ENCODE data around the gene ZNF724. TPM values are rescaled to one million over a fixed set of nuclear protein-coding genes. Genes with fewer than 3 reads are reported as not detected.

The ZNF724 gene
- total and polyA plus RNA-seq, 10 donors: 0.17 to 8.7 (median 4.4) TPM

DNA sequence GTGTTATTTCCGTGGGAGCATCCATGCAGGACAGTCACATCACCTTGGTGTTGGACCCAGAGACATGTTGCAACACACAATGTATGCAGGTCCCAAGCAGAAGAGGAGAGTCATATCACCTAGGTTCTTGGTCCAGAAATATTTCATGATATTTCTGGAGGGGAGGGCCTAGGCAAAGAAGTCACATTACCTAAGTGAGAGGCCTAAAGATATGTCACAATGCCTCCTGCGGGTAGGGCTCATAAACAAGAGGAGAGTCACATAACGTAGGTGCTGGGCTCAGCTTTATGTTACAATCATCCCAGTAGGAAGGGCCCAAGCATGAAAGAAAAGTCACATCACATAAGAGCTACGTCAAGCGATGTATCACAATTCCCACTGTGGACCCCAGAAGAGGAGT is 10.8 kb upstream of the ZNF724 start:
- intact Hi-C loops (cut with DNase I; ENCODE audit: low total_unique reads): no loop called here
- Histone ChIP-seq H3K27ac (no peak overlapping the region), H3K27me3 (replicated peaks in 1 of 7) (no peaks in the 10 kb centered on the region), H3K4me3 (no peak overlapping the region), H3K9me3 (peaks cover 0 to 9% (median 0%) of the 10 kb centered on the region in 8 donors), H3K4me1 (no peaks in the 10 kb centered on the region), H3K36me3 (peaks cover 0 to 60% (median 26%) of the 10 kb centered on the region in 6 donors)
- DNase-seq: no peak
- 74 to 96% (median 85%) methylated on average over 5 of the region's 5 CpGs for WGBS, 5 donors
- no peak for TF ChIP-seq POLR2AphosphoS5 (IDR thresholded peaks at IDR 0.05)
- TF ChIP-seq POLR2A (IDR thresholded peaks at IDR 0.05): no peak
- no peak for TF ChIP-seq CTCF (IDR thresholded peaks at IDR 0.05 in 8 of 11, conservative IDR thresholded peaks at IDR 0.05 in 3 of 11)

DNA sequence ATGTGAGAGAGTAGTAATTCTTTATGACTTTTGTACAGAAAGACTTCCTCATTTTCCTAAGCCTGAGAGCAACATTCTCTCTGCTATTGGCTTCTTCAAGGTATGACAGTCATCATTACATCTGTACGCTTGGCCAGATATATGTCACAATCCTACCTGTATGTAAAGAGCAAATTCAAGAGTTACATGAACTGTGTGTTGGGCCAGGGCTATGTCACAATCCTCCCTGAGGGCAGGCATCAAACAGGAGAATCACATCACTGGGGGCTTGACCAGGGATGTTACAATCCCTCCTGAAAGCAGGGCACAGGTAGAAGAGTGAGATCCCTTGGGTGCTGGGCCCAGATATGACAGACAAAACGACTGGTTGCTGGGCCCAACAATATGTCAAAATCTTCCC is 9.8 kb upstream of the ZNF724 start:
- Histone ChIP-seq H3K36me3 (peaks cover 0 to 56% (median 26%) of the 10 kb centered on the region in 6 donors), H3K27ac (no peak overlapping the region), H3K27me3 (replicated peaks in 1 of 7) (no peaks in the 10 kb centered on the region), H3K9me3 (peaks cover 0 to 9% (median 0%) of the 10 kb centered on the region in 8 donors), H3K4me3 (no peak overlapping the region), H3K4me1 (no peaks in the 10 kb centered on the region)
- 90 to 94% (median 91%) methylated on average over 2 of the region's 2 CpGs for WGBS, 5 donors
- TF ChIP-seq POLR2AphosphoS5 (IDR thresholded peaks at IDR 0.05) (no peak), POLR2A (IDR thresholded peaks at IDR 0.05) (no peak), CTCF (IDR thresholded peaks at IDR 0.05 in 8 of 11, conservative IDR thresholded peaks at IDR 0.05 in 3 of 11) (no peak)
- intact Hi-C loops (cut with DNase I; ENCODE audit: low total_unique reads): no loop called here
- no peak for DNase-seq

GRCh38 chr19:23255700-23256099 is 5.5 kb upstream of the ZNF724 start:
- WGBS, 5 donors: 92 to 95% (median 95%) methylated on average over 4 of the region's 4 CpGs

More at GRCh38 chr19:23255700-23256099, 5.5 kb upstream of the ZNF724 start:
- DNase-seq: no peak
- Histone ChIP-seq H3K4me3 (no peak overlapping the region), H3K4me1 (peaks cover 0 to under 1% (median 0%) of the 10 kb centered on the region in 6 donors), H3K36me3 (peaks cover 0 to 26% (median 22%) of the 10 kb centered on the region in 6 donors), H3K27me3 (replicated peaks in 1 of 7) (no peaks in the 10 kb centered on the region), H3K9me3 (peaks cover 0 to 9% (median 0%) of the 10 kb centered on the region in 8 donors), H3K27ac (no peak overlapping the region)
- TF ChIP-seq POLR2AphosphoS5 (IDR thresholded peaks at IDR 0.05) (peak in 1 of 3 donors; percentile 3), CTCF (IDR thresholded peaks at IDR 0.05 in 8 of 11, conservative IDR thresholded peaks at IDR 0.05 in 3 of 11) (no peak)
- intact Hi-C loops (cut with DNase I; ENCODE audit: low total_unique reads): no loop called here
